Activated B cell treated with CpG ODN at 0.5 μM for 24 hours (primary cell): ENCODE data around the gene ANO1. TPM values are rescaled to one million over a fixed set of nuclear protein-coding genes. Genes with fewer than 3 reads are reported as not detected.

Experiments
- ATAC-seq: fragments of 200-7000 bp; cut with Tn5 transposase; one replicate; pipeline ENCODE4 v1.10.0; 2021; ENCODE audit warnings: low read depth, mild to moderate bottlenecking, moderate library complexity
- CTCF ChIA-PET: fragments of 350-600 bp; sonication (Branson Sonifier 250); formaldehyde crosslinking; loops from one replicate; lab custom pipeline; 2021; ENCODE audit warnings: antibody characterized with exemption; lab: Charles Lee
- POLR2A ChIA-PET: fragments of 350-600 bp; sonication (Branson Sonifier 250); formaldehyde crosslinking; loops from one replicate; lab custom pipeline; 2021; ENCODE audit warnings: antibody characterized with exemption; lab: Charles Lee
- DNase-seq: peaks from one replicate; pipeline ENCODE4 v3.0.0; 2022
- H3K27ac Mint-ChIP-seq: one replicate; pipeline ENCODE4 v1.8.0; 2020; ENCODE audit warnings: mixed read lengths
- H3K27me3 Mint-ChIP-seq: one replicate; pipeline ENCODE4 v1.8.0; 2021; ENCODE audit warnings: mixed read lengths
- H3K36me3 Mint-ChIP-seq: one replicate; pipeline ENCODE4 v1.8.0; 2021; ENCODE audit warnings: low read depth, mixed read lengths
- H3K4me1 Mint-ChIP-seq: one replicate; pipeline ENCODE4 v1.8.0; 2021; ENCODE audit warnings: mixed read lengths
- H3K4me3 Mint-ChIP-seq: one replicate; pipeline ENCODE4 v1.8.0; 2020; ENCODE audit warnings: mild to moderate bottlenecking, mixed read lengths
- H3K9me3 Mint-ChIP-seq: one replicate; pipeline ENCODE4 v1.8.0; 2020; ENCODE audit warnings: mixed read lengths
- CTCF ChIP-seq: fragments of 200-600 bp; IDR thresholded peaks from one replicate; pipeline ENCODE4 v1.8.0; 2022; ENCODE audit warnings: antibody characterized with exemption, mild to moderate bottlenecking
- intact Hi-C: fragments of 100-400 bp; cut with micrococcal nuclease; formaldehyde crosslinking; loops from one replicate; pipeline ENCODE4 v1.15.1; 2024
- total RNA-seq: library from RNA; stranded (reverse); gene quantifications from 2 replicates; pipeline ENCODE4 v1.2.3, GENCODE V29; 2022

The ANO1 gene
- total RNA-seq, 1 donor from 2014 or later: not detected

GRCh38 chr11:70173018-70173417 is 94.9 kb downstream of the ANO1 start:
- DNase-seq (no peak), ATAC-seq (no peak)
- intact Hi-C loops: no loop called here
- POLR2A ChIA-PET: no interaction called here
- no peaks in the 10 kb centered on the region for H3K9me3 Mint-ChIP-seq
- no peaks in the 10 kb centered on the region for H3K4me1 Mint-ChIP-seq
- no peak for TF ChIP-seq CTCF
- H3K27ac Mint-ChIP-seq: no peak overlapping the region
- H3K27me3 Mint-ChIP-seq: peaks cover 7% of the 10 kb centered on the region
- CTCF ChIA-PET: no interaction called here
- H3K4me3 Mint-ChIP-seq: no peak overlapping the region
- H3K36me3 Mint-ChIP-seq: no peaks in the 10 kb centered on the region

GRCh38 chr11:70174547-70175235 is 96.6 kb downstream of the ANO1 start:
- ATAC-seq (no peak), DNase-seq (no peak)
- TF ChIP-seq CTCF: no peak
- no peaks in the 10 kb centered on the region for H3K9me3 Mint-ChIP-seq
- intact Hi-C loops: no loop called here
- ChIA-PET CTCF (no interaction called here), POLR2A (no interaction called here)
- no peak overlapping the region for H3K27ac Mint-ChIP-seq
- peaks cover under 1% of the 10 kb centered on the region for H3K27me3 Mint-ChIP-seq
- no peaks in the 10 kb centered on the region for H3K36me3 Mint-ChIP-seq
- H3K4me3 Mint-ChIP-seq: no peak overlapping the region
- H3K4me1 Mint-ChIP-seq: no peaks in the 10 kb centered on the region

GRCh38 chr11:70175236-70175698 is 97.2 kb downstream of the ANO1 start:
- no peaks in the 10 kb centered on the region for H3K36me3 Mint-ChIP-seq
- no peak for TF ChIP-seq CTCF
- no peak for ATAC-seq
- no peak for DNase-seq
- POLR2A ChIA-PET: no interaction called here
- no peaks in the 10 kb centered on the region for H3K4me1 Mint-ChIP-seq
- H3K9me3 Mint-ChIP-seq: no peaks in the 10 kb centered on the region
- CTCF ChIA-PET: no interaction called here
- no peak overlapping the region for H3K4me3 Mint-ChIP-seq
- H3K27ac Mint-ChIP-seq: no peak overlapping the region
- no peaks in the 10 kb centered on the region for H3K27me3 Mint-ChIP-seq
- intact Hi-C loops: no loop called here

GRCh38 chr11:70176940-70177689 is 99.0 kb downstream of the ANO1 start:
- intact Hi-C loops: no loop called here
- H3K27ac Mint-ChIP-seq: no peak overlapping the region
- no peak overlapping the region for H3K4me3 Mint-ChIP-seq
- no peaks in the 10 kb centered on the region for H3K9me3 Mint-ChIP-seq
- H3K27me3 Mint-ChIP-seq: no peaks in the 10 kb centered on the region
- H3K36me3 Mint-ChIP-seq: no peaks in the 10 kb centered on the region
- TF ChIP-seq CTCF: no peak
- ATAC-seq: no peak
- POLR2A ChIA-PET: no interaction called here
- no peak for DNase-seq
- CTCF ChIA-PET: no interaction called here
- H3K4me1 Mint-ChIP-seq: no peaks in the 10 kb centered on the region

GRCh38 chr11:70180906-70181305 is 102.8 kb downstream of the ANO1 start:
- ChIA-PET POLR2A (no interaction called here), CTCF (no interaction called here)
- no peak for ATAC-seq
- Mint-ChIP-seq H3K36me3 (no peaks in the 10 kb centered on the region), H3K9me3 (no peaks in the 10 kb centered on the region), H3K27me3 (peaks cover 2% of the 10 kb centered on the region), H3K4me3 (no peak overlapping the region), H3K4me1 (no peaks in the 10 kb centered on the region), H3K27ac (no peak overlapping the region)
- no peak for DNase-seq
- intact Hi-C loops: no loop called here
- no peak for TF ChIP-seq CTCF
